ENCODE data around the gene SLC5A3. TPM values are rescaled to one million over a fixed set of nuclear protein-coding genes. Genes with fewer than 3 reads are reported as not detected.

SLC5A3 gene
- 10 to 100 TPM; 13.0 to 38.9 (median 17.2) TPM for total RNA-seq
- polyA plus RNA-seq, result 1 to 10 TPM in 1 of 3 donors, under 1 TPM in 2; 0.46 to 1.7 (median 0.87) TPM
- long read RNA-seq, donor 1, full-length matches to known transcripts, result 1 of 1 reads
- long read RNA-seq, donor 1, partial matches to known transcripts, result 0 of 1 reads
- long read RNA-seq, donor 1, other reads (novel, unspliced or antisense), result 0 of 1 reads
- long read RNA-seq, donor 2, full-length matches to known transcripts, result 2 of 2 reads
- long read RNA-seq, donor 2, partial matches to known transcripts, result 0 of 2 reads
- long read RNA-seq, donor 2, other reads (novel, unspliced or antisense), result 0 of 2 reads
- long read RNA-seq, donor 3, full-length matches to known transcripts, result 2 of 2 reads
- long read RNA-seq, donor 3, partial matches to known transcripts, result 0 of 2 reads
- long read RNA-seq, donor 3, other reads (novel, unspliced or antisense), result 0 of 2 reads
- long read RNA-seq, donor 4, result 0 reads
- long read RNA-seq, donor 5, full-length matches to known transcripts, result 7 of 7 reads
- long read RNA-seq, donor 5, partial matches to known transcripts, result 0 of 7 reads
- long read RNA-seq, donor 5, other reads (novel, unspliced or antisense), result 0 of 7 reads
- long read RNA-seq, donor 6, full-length matches to known transcripts, result 5 of 5 reads
- long read RNA-seq, donor 6, partial matches to known transcripts, result 0 of 5 reads
- long read RNA-seq, donor 6, other reads (novel, unspliced or antisense), result 0 of 5 reads
- long read RNA-seq, donor 7, full-length matches to known transcripts, result 1 of 1 reads
- long read RNA-seq, donor 7, partial matches to known transcripts, result 0 of 1 reads
- long read RNA-seq, donor 7, other reads (novel, unspliced or antisense), result 0 of 1 reads
- long read RNA-seq, donor 8, full-length matches to known transcripts, result 3 of 3 reads
- long read RNA-seq, donor 8, partial matches to known transcripts, result 0 of 3 reads
- long read RNA-seq, donor 8, other reads (novel, unspliced or antisense), result 0 of 3 reads
- long read RNA-seq, donor 9, full-length matches to known transcripts, result 6 of 6 reads
- long read RNA-seq, donor 9, partial matches to known transcripts, result 0 of 6 reads
- long read RNA-seq, donor 9, other reads (novel, unspliced or antisense), result 0 of 6 reads
- long read RNA-seq, donor 10, result 0 reads

- peaks cover 20 to 46% (median 34%) of the 10 kb centered on the region in 4 donors for H3K4me1 ChIP-seq
- peak within 1 kb of the TSS; percentile 79 to 92 (median 84) for H3K4me3 ChIP-seq
- peak; percentile 87 to 96 for DNase-seq
- TF ChIP-seq POLR2AphosphoS5 (IDR thresholded peaks at IDR 0.05) (peak; percentile 52 to 96 (median 90)), POLR2A (IDR thresholded peaks at IDR 0.05) (peak in 1 of 4 donors; percentile 34), CTCF (IDR thresholded peaks at IDR 0.05) (no peak)
- H3K9me3 ChIP-seq, result no peaks in the 10 kb centered on the region
- H3K36me3 ChIP-seq, result no peaks in the 10 kb centered on the region
- H3K27me3 ChIP-seq, result no peaks in the 10 kb centered on the region
- intact Hi-C loops (cut with DNase I; ENCODE audit: low total_unique reads), result no loop called here
- WGBS, 5 donors, result 0 to 1% (median 0%) methylated on average over 6 to 85 of the region's 104 CpGs
- H3K27ac ChIP-seq, result peak within 1 kb of the TSS; percentile 83 to 95 (median 93)
Measured at GRCh38 chr21:34073032-34073748, at the start of gene SLC5A3, which contains the start of gene MRPS6. Gene SLC5A3 (plus strand): TSS chr21:34073578. CDS start chr21:34095199, 21,621 bp downstream. Gene MRPS6 (plus strand): TSS chr21:34073578. CDS start chr21:34073701, 123 bp downstream.

- H3K4me1 ChIP-seq, result peaks cover 0 to 38% (median 14%) of the 10 kb centered on the region in 4 donors
- H3K36me3 ChIP-seq, result no peaks in the 10 kb centered on the region
- WGBS, 5 donors, result 48 to 64% (median 58%) methylated on average over 8 of the region's 8 CpGs
- H3K4me3 ChIP-seq, result no peak overlapping the region
- peak in 1 of 2 donors; percentile 36 for DNase-seq
- no peaks in the 10 kb centered on the region for H3K27me3 ChIP-seq
- peaks cover 0 to 8% (median 2%) of the 10 kb centered on the region in 4 donors for H3K9me3 ChIP-seq
- intact Hi-C loops (cut with DNase I; ENCODE audit: low total_unique reads), result no loop called here
- no peak overlapping the region for H3K27ac ChIP-seq
- TF ChIP-seq POLR2A (IDR thresholded peaks at IDR 0.05) (no peak), POLR2AphosphoS5 (IDR thresholded peaks at IDR 0.05) (no peak), EP300 (IDR thresholded peaks at IDR 0.05) (no peak), CTCF (IDR thresholded peaks at IDR 0.05) (no peak)
Measured at GRCh38 chr21:34023691-34024373, 49.5 kb upstream of the SLC5A3 start.

- 75 to 94% (median 90%) methylated on average over 3 of the region's 3 CpGs for WGBS, 5 donors
- no peak for DNase-seq
- Histone ChIP-seq H3K4me1 (peaks cover 0 to 38% (median 14%) of the 10 kb centered on the region in 4 donors), H3K27me3 (no peaks in the 10 kb centered on the region), H3K36me3 (no peaks in the 10 kb centered on the region), H3K27ac (no peak overlapping the region), H3K4me3 (no peak overlapping the region), H3K9me3 (peaks cover 0 to 8% (median 2%) of the 10 kb centered on the region in 4 donors)
- intact Hi-C loops (cut with DNase I; ENCODE audit: low total_unique reads), result no loop called here
- no peak for TF ChIP-seq EP300 (IDR thresholded peaks at IDR 0.05)
- TF ChIP-seq CTCF (IDR thresholded peaks at IDR 0.05), result no peak
- TF ChIP-seq POLR2A (IDR thresholded peaks at IDR 0.05), result no peak
- no peak for TF ChIP-seq POLR2AphosphoS5 (IDR thresholded peaks at IDR 0.05)
Measured at GRCh38 chr21:34024374-34024693, 49.0 kb upstream of the SLC5A3 start.
